Measurements from ENCODE around the gene CEP126.

The CEP126 gene

GRCh38 chr11:101931692-101932091, 16.9 kb downstream of the CEP126 start:
- Histone ChIP-seq H3K4me3 (replicated peaks; ENCODE audit: insufficient read depth, low read length) (no peak overlapping the region), H3K27me3 (ENCODE audit: insufficient read depth, poor library complexity, severe bottlenecking) (no peaks in the 10 kb centered on the region), H3K27ac (replicated peaks) (no peak overlapping the region)
- no peak for DNase-seq (ENCODE audit: low read depth in 1 of 2, low spot score in 1 of 2)
- TF ChIP-seq GABPA (IDR thresholded peaks at IDR 0.05; ENCODE audit: low read depth): no peak
- no peak for TF ChIP-seq SPI1 (IDR thresholded peaks at IDR 0.05; ENCODE audit: borderline replicate concordance, low read depth)
- TF ChIP-seq, protein P1, sequence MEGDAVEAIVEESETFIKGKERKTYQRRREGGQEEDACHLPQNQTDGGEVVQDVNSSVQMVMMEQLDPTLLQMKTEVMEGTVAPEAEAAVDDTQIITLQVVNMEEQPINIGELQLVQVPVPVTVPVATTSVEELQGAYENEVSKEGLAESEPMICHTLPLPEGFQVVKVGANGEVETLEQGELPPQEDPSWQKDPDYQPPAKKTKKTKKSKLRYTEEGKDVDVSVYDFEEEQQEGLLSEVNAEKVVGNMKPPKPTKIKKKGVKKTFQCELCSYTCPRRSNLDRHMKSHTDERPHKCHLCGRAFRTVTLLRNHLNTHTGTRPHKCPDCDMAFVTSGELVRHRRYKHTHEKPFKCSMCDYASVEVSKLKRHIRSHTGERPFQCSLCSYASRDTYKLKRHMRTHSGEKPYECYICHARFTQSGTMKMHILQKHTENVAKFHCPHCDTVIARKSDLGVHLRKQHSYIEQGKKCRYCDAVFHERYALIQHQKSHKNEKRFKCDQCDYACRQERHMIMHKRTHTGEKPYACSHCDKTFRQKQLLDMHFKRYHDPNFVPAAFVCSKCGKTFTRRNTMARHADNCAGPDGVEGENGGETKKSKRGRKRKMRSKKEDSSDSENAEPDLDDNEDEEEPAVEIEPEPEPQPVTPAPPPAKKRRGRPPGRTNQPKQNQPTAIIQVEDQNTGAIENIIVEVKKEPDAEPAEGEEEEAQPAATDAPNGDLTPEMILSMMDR (IDR thresholded peaks at IDR 0.05; ENCODE audit: insufficient read depth, low read length): no peak
- TF ChIP-seq, protein P2, sequence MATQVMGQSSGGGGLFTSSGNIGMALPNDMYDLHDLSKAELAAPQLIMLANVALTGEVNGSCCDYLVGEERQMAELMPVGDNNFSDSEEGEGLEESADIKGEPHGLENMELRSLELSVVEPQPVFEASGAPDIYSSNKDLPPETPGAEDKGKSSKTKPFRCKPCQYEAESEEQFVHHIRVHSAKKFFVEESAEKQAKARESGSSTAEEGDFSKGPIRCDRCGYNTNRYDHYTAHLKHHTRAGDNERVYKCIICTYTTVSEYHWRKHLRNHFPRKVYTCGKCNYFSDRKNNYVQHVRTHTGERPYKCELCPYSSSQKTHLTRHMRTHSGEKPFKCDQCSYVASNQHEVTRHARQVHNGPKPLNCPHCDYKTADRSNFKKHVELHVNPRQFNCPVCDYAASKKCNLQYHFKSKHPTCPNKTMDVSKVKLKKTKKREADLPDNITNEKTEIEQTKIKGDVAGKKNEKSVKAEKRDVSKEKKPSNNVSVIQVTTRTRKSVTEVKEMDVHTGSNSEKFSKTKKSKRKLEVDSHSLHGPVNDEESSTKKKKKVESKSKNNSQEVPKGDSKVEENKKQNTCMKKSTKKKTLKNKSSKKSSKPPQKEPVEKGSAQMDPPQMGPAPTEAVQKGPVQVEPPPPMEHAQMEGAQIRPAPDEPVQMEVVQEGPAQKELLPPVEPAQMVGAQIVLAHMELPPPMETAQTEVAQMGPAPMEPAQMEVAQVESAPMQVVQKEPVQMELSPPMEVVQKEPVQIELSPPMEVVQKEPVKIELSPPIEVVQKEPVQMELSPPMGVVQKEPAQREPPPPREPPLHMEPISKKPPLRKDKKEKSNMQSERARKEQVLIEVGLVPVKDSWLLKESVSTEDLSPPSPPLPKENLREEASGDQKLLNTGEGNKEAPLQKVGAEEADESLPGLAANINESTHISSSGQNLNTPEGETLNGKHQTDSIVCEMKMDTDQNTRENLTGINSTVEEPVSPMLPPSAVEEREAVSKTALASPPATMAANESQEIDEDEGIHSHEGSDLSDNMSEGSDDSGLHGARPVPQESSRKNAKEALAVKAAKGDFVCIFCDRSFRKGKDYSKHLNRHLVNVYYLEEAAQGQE (IDR thresholded peaks at IDR 0.05; ENCODE audit: insufficient replicate concordance, low read depth): no peak
- TF ChIP-seq POLR2AphosphoS5 (IDR thresholded peaks at IDR 0.05; ENCODE audit: low read depth): no peak

DNA sequence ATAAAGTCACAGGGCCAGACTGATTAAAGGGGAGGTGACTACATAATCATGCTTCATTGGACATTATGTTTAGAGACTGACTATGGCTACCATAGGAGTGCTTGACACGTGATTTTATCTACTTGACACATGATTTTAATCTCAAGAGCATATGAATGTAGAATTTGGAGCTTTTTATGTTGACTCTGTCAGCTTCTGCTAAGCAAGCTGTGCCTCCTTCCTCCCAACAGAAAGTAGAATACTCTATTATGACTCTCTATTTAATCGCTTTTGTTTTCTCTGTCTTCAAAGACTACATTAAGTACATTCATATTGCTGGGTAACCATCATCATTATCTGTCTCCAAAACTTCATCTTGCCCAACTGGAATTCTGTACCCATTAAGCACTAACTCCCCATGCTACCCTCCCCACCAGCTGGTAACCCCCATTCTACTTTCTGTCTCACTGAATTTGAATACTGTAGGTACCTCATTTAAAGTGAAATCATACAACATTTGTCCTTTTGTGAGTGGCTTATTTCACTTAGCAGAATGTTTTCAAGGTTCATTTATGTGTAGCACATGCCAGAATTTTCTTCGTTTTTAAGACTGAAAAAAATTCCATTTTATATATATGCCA, 26.2 kb downstream of the CEP126 start:
- no peaks in the 10 kb centered on the region for H3K27me3 ChIP-seq (ENCODE audit: insufficient read depth, poor library complexity, severe bottlenecking)
- no peak overlapping the region for H3K27ac ChIP-seq (replicated peaks)
- TF ChIP-seq, protein P1 (IDR thresholded peaks at IDR 0.05; ENCODE audit: insufficient read depth, low read length): no peak
- TF ChIP-seq GABPA (IDR thresholded peaks at IDR 0.05; ENCODE audit: low read depth) (no peak), SPI1 (IDR thresholded peaks at IDR 0.05; ENCODE audit: borderline replicate concordance, low read depth) (no peak), POLR2AphosphoS5 (IDR thresholded peaks at IDR 0.05; ENCODE audit: low read depth) (no peak)
- TF ChIP-seq, protein P2 (IDR thresholded peaks at IDR 0.05; ENCODE audit: insufficient replicate concordance, low read depth): no peak
- DNase-seq (ENCODE audit: low read depth in 1 of 2, low spot score in 1 of 2): no peak
- H3K4me3 ChIP-seq (replicated peaks; ENCODE audit: insufficient read depth, low read length): no peak overlapping the region

DNA sequence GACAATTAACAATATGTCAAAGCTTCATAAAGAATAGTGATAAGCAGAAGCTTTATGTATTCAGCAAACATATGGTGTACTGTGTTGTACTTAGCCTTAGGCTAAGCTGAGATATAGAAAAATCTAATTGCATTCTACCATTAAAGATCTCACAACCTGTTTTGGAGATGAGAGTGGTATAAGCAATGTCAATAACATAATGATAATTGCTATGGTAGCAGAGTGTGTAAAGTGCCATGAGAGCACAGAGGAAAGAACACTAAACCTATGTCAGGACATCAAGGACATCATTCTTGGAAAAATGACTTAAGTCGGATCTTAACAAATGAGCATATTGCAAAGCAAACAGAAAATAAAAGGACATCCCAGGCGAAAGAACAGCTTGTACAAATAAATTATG, 30.1 kb downstream of the CEP126 start:
- Histone ChIP-seq H3K27me3 (ENCODE audit: insufficient read depth, poor library complexity, severe bottlenecking) (no peaks in the 10 kb centered on the region), H3K4me3 (replicated peaks; ENCODE audit: insufficient read depth, low read length) (no peak overlapping the region), H3K27ac (replicated peaks) (no peak overlapping the region)
- DNase-seq (ENCODE audit: low read depth in 1 of 2, low spot score in 1 of 2): no peak
- TF ChIP-seq, protein P2 (IDR thresholded peaks at IDR 0.05; ENCODE audit: insufficient replicate concordance, low read depth): no peak
- TF ChIP-seq POLR2AphosphoS5 (IDR thresholded peaks at IDR 0.05; ENCODE audit: low read depth): no peak
- TF ChIP-seq, protein P1 (IDR thresholded peaks at IDR 0.05; ENCODE audit: insufficient read depth, low read length): no peak
- TF ChIP-seq SPI1 (IDR thresholded peaks at IDR 0.05; ENCODE audit: borderline replicate concordance, low read depth): no peak
- TF ChIP-seq GABPA (IDR thresholded peaks at IDR 0.05; ENCODE audit: low read depth): no peak

All from HL-60 (cell line).